Measurements from ENCODE around the gene SPATA2L.

SPATA2L gene

GRCh38 chr16:89701425-89702406 lies at the start of gene SPATA2L:
TSS of gene SPATA2L (minus strand) at chr16:89701705. CDS start at chr16:89701232, 473 bp downstream.
- DNase-seq (ENCODE audit: low read depth): no peak

GRCh38 chr16:89749637-89750036 lies 48.1 kb upstream of the SPATA2L start:
- no peak for DNase-seq (ENCODE audit: low read depth)

GRCh38 chr16:89748921-89749320 lies 47.4 kb upstream of the SPATA2L start:
- no peak for DNase-seq (ENCODE audit: low read depth)

GRCh38 chr16:89748076-89748475 lies 46.6 kb upstream of the SPATA2L start:
- DNase-seq (ENCODE audit: low read depth): no peak

- DNase-seq (ENCODE audit: low read depth): no peak
Measured at GRCh38 chr16:89746043-89746442, 44.5 kb upstream of the SPATA2L start.

GRCh38 chr16:89744813-89745212 lies 43.3 kb upstream of the SPATA2L start:
- DNase-seq (ENCODE audit: low read depth): no peak

- DNase-seq (ENCODE audit: low read depth): no peak
Measured at GRCh38 chr16:89742948-89743347, 41.4 kb upstream of the SPATA2L start.

- DNase-seq (ENCODE audit: low read depth): no peak
Measured at GRCh38 chr16:89741342-89742014, 40.0 kb upstream of the SPATA2L start.

- no peak for DNase-seq (ENCODE audit: low read depth)
Measured at GRCh38 chr16:89739383-89739782, 37.9 kb upstream of the SPATA2L start.

GRCh38 chr16:89738538-89739317 lies 37.2 kb upstream of the SPATA2L start:
- DNase-seq (ENCODE audit: low read depth): no peak

GRCh38 chr16:89738072-89738377 lies 36.5 kb upstream of the SPATA2L start:
- no peak for DNase-seq (ENCODE audit: low read depth)

GRCh38 chr16:89737341-89738071 lies 36.0 kb upstream of the SPATA2L start:
- DNase-seq (ENCODE audit: low read depth): no peak

GRCh38 chr16:89736554-89736953 lies 35.0 kb upstream of the SPATA2L start:
- DNase-seq (ENCODE audit: low read depth): no peak

GRCh38 chr16:89733792-89734191 lies 32.3 kb upstream of the SPATA2L start:
- DNase-seq (ENCODE audit: low read depth): no peak

- DNase-seq (ENCODE audit: low read depth): no peak
Measured at GRCh38 chr16:89733322-89733721, 31.8 kb upstream of the SPATA2L start.

GRCh38 chr16:89732918-89733242 lies 31.4 kb upstream of the SPATA2L start:
- DNase-seq (ENCODE audit: low read depth): no peak

GRCh38 chr16:89732142-89732917 lies 30.8 kb upstream of the SPATA2L start:
- DNase-seq (ENCODE audit: low read depth): no peak

GRCh38 chr16:89730610-89731234 lies 29.2 kb upstream of the SPATA2L start:
- DNase-seq (ENCODE audit: low read depth): no peak

GRCh38 chr16:89729863-89730593 lies 28.5 kb upstream of the SPATA2L start:
- no peak for DNase-seq (ENCODE audit: low read depth)

- DNase-seq (ENCODE audit: low read depth): no peak
Measured at GRCh38 chr16:89729293-89729692, 27.8 kb upstream of the SPATA2L start.
